Left colon (tissue), 2 donors: ENCODE results near the gene RCL1. TPM values are rescaled to one million over a fixed set of nuclear protein-coding genes. Genes with fewer than 3 reads are reported as not detected.
"Not testable (repeated sequence)": the region's sequence is repeated elsewhere in the genome, so short reads cannot be mapped to it uniquely, and the experiment has no call there.

Experiments
- ATAC-seq: fragments of 200-7000 bp; cut with Tn5 transposase; one replicate; pipeline ENCODE4 v1.9.1; 2020; ENCODE audit warnings: mild to moderate bottlenecking, moderate library complexity
- DNase-seq, 2 donors: peaks; one replicate each; pipeline ENCODE4 v3.0.0-alpha.2; 2020
- intact Hi-C, 2 donors: fragments of 100-400 bp; cut with DNase I in 1 of 2; cut with micrococcal nuclease in 1 of 2; formaldehyde crosslinking; loops; one replicate each; pipeline versions ENCODE4 v1.11.2 to v1.14.0; 2022; cut with DNase I, micrococcal nuclease
- microRNA-seq, 2 donors: library from miRNA; unstranded; fragments of <30 nt; microRNA quantifications; one replicate each; pipeline versions ENCODE4 v1.1.0 to v1.2.0, GENCODE V29; 2020
- total RNA-seq, 2 donors: library from RNA; stranded (reverse); fragmentation: NEBNext Ultra II Directional; extraction: Animal tissue kit (Norgen Biotek cat#: 25700); gene quantifications; one replicate each; pipeline ENCODE4 v1.2.1, GENCODE V29; 2021
- donor health status: DM: no; HTN: no; CAD: no.
- donor health status: DM: yes; HTN: yes; CAD: no.

The RCL1 gene
- total RNA-seq, 2 donors from 2014 or later, result 9.3 to 10.6 TPM

DNA sequence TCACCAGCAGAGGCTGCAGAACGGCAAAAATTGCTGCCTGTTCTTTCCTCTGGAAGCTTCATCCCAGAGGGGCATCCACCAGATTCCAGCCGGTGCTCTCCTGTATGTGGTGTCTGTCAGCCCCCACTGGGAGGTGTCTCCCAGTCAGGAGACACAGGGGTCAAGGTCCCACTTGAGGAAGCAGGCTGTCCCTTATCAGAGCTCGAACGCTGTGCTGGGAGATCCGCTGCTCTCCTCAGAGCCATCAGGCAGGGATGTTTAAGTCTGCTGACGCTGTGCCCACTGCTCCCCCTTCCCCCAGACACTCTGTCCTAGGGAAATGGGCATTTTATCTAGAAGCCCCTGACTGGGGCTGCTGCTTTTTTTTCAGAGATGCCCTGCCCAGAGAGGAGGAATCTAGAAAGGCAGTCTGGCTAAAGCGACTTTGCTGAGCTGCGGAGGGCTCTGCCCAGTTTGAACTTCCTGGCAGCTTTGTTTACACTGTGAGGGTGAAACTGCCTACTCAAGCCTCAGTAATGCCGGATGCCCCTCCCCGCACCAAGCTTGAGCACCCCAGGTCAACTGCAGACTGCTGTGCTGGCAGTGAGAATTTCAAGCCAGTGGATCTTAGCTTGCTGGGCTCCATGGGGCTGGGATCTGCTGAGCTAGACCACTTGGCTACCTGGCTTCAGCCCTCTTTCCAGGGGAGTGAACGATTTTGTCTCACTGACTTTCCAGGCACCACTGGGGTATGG lies 108.8 kb downstream of the RCL1 start:
- intact Hi-C loops, result not testable (repeated sequence)
- DNase-seq (peak; percentile 67 to 68), ATAC-seq (peak; percentile 89)

- ATAC-seq (peak; percentile 42), DNase-seq (peak in 1 of 2 donors; percentile 10)
Observed at GRCh38 chr9:4902135-4902475, 109.4 kb downstream of the RCL1 start.

GRCh38 chr9:4904322-4905134 lies 111.8 kb downstream of the RCL1 start:
- intact Hi-C loops, result no loop called here
- no peak for DNase-seq
- no peak for ATAC-seq

More at GRCh38 chr9:4902135-4902475, 109.4 kb downstream of the RCL1 start:
- intact Hi-C loops, result no loop called here

DNA sequence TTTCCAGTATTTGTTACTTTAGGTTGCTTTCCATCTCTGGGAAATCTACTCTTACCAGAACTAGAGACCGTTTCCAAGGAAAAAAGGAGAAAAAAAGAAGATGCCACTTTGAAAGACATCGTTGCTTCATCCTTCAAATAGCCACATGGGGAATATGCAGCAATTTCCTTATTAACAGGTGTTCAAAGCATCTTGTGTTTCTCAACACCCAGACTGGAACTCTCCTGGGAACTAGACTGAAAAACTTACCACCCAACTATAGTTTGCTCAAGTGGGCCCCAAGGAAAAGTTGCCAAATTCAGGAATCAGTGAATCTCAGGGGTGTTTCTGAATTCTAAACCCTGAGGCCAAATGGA lies 112.4 kb downstream of the RCL1 start:
- ATAC-seq (no peak), DNase-seq (no peak)
- intact Hi-C loops, result no loop called here

Small RNA genes within 50 kb of the gene (microRNA-seq; reads per million reads assigned to microRNA genes)
- 9.1 to 35.4 reads per million in 2 donors for gene MIR101-2

Other genes starting within 250 kb of the RCL1 start
- 10 to 100 TPM; 15.9 to 22.3 TPM for gene PLPP6, start 130.7 kb upstream of the RCL1 start, total RNA-seq
- 1 to 10 TPM; 3.2 to 6.3 TPM for gene SPATA6L, start 126.5 kb upstream of the RCL1 start, total RNA-seq
- 10 to 100 TPM; 11.9 to 14.7 TPM for gene CDC37L1, start 113.4 kb upstream of the RCL1 start, total RNA-seq
- gene AK3, start 51.7 kb upstream of the RCL1 start, total RNA-seq, result 10 to 100 TPM; 89.1 to 95.7 TPM
- gene JAK2, start 192.3 kb downstream of the RCL1 start, total RNA-seq, result 10 to 100 TPM; 17.2 to 18.9 TPM